Activated T-helper 1 cell treated with Interleukin-2 at 50 U/mL for 16 hours (primary cell): ENCODE data around the gene NRCAM.
"Not testable (repeated sequence)": the region's sequence is repeated elsewhere in the genome, so short reads cannot be mapped to it uniquely, and the experiment has no call there.

Experiments
- DNase-seq: peaks from one replicate; pipeline ENCODE4 v3.0.0-alpha.2; 2020; ENCODE audit warnings: low read depth

The NRCAM gene

DNA sequence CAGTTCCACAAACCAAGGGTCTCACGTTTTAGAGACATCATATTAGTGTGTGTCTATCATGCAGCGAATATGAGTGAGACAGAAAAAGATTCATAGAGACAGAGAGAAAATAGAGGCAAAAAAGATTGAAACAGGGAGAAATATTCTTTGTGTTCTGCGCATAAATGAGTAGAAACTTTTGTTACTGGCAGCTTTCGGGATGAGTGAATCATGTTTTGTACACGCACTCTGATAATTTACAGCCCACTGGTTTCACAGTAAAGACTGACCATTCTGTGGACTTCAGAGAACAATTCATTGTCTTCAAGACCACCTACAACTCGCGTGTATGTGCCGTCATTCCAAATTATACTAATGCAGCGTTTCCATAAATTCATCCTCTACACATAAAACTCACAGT is 60.2 kb downstream of the NRCAM start:
- DNase-seq = no peak

DNA sequence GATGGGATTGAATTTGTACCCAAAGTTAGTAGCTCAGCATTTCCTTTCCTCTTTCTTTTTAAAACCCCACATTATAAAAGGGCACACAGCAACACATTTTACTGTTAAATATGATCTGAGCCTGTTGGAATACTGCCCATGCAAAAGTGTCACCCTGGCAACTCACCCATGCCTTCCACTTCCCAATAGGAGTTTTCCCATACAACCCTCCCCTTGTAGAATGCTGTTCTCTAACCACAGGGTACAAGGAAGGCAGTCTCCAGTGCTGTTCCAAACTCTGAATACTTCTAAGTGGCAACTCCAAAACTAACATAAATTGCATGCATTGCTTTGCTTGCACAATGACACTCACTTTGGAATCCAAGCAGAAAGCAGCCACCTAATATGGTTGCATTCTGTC is 60.8 kb downstream of the NRCAM start:
- DNase-seq = no peak

DNA sequence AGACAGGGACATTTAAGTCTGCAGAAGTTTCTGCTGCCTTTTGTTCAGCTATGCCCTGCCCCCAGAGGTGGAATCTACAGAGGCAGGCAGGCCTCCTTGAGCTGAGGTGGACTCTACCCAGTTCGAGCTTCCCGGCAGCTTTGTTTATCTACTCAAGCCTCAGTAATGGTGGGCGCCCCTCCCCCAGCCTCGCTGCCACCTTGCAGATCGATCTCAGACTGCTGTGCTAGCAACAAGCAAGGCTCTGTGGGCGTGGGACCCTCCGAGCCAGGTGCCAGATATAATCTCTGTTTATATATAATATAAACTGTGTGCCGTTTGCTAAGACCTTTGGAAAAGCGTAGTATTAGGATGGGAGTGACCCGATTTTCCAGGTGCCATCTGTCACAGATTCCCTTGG is 63.1 kb downstream of the NRCAM start:
- not testable (repeated sequence) for DNase-seq

DNA sequence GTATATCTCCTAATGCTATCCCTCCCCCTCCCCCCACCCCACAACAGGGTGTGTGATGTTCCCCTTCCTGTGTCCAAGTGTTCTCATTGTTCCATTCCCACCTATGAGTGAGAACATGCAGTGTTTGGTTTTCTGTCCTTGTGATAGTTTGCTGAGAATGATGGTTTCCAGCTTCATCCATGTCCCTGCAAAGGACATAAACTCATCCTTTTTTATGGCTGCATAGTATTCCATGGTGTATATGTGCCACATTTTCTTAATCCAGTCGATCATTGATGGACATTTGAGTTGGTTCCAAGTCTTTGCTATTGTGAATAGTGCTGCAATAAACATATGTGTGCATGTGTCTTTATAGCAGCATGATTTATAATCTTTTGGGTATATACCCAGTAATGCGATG is 68.5 kb downstream of the NRCAM start:
- not testable (repeated sequence) for DNase-seq

DNA sequence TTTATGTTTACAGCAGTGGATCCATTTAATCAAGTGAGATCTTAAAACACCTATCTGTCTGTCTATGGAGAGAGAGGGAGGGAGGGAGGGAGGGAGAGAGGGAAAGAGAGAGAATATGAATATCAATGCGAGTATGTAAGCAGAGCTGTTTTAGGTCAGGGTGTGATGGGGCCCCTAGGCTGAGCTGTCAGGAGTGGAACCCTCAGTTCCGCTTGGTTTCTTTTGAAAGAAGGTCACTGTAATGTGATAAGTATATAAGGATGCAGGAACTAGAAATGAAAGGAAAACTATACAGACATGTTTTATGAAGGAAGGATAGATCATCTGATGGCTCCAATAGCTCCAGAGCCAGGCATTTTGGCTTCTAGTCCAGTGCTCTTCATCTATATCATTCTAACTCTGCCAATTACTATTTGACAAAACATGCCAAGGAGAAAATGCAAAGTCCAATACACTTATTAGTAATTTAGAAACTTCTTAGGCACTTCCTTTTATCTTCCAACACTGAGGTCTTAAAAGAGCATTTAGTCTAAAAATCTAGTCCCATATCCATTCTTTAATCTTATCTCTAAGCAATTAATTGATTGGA is 70.3 kb downstream of the NRCAM start:
- DNase-seq = no peak

DNA sequence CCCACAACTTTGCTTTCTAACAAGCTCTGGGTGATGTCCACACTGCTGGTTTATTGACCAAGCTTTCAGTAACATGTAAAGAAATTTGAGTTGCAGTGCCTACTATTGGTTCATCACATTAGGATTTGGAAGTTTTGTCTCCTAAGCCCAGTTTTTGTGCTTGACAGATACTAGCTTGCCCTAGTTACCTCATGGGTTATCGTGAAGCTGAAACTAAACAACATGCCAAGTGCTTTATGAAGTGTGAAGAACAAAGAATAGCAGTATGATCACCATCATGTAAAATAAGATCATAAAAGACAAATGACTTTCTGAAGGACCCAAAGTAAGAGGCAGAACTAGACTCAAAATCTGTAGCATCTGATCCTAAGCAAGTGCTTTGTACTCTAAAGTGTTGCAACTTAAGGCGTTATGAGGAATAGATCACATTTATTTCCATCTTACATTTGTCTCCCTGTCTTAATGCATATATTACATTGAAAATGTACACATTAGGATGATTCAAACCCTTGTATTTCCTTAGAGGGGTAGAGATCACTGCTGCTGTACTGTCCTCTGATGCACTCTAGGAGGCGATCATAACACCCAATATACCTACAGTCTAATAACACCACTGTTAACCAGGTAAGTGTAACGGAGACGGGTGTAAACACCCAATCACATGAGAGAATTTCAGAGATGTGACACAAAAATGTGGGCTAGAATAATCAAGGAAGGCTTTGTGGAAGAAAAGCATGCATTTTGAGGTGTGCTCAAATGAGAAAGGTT is 71.3 kb downstream of the NRCAM start:
- DNase-seq = no peak

DNA sequence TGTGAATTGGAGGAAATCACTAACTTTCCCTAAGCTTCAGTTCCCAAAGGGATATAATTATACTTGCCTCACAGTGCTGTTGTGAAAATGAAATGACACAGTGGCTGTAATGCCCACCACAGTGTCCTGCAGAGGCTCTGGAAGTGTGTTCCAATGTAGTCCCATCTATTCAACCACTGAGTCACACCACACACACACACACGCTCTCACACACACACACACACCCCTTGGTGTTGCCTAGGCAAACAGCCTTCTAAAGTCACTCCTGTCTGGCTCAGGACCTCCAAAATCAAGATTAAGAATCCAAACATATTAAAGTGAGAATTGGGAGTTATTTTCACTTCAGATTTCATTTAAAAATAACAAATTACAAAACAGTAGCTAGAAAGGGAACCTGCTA is 73.3 kb downstream of the NRCAM start:
- DNase-seq = no peak

DNA sequence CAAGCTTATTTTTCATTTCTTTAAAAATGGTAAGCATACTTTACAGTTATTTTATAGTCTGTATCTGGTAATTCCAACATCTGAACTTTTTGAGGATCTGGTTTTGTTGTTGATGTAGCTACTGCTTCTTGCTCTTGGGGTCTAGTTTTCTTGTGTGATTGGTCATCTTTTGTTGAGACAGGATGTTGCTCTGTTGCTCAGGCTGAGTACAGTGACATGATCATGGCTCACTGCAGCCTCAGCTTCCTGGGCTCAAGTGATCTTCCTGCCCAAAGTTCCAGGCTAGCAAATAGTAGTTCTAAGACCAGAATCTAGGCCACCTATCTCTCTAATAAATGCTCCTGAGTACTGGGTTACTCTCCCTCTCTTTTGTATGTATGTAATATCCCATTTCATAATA is 75.7 kb downstream of the NRCAM start:
- DNase-seq = no peak

DNA sequence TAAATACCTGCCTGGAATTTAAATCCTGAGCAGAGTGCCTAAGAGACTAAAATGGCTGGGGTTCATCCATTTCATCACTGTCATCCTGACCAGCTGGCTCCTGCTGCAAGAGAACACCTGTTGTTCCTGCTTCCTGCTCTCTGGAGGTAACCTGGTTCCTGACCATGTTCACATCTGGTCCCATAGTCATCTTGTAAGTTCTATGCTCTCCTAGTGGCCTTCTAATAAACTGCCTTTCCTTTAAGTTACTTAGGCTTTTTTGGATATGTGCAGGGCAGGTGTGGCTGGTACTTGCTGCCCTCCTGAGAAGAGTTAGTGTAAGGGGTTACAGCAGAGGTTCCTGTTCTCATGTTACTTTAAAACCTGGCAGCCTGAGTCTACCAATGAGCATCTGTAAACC is 80.0 kb downstream of the NRCAM start:
- DNase-seq = no peak

DNA sequence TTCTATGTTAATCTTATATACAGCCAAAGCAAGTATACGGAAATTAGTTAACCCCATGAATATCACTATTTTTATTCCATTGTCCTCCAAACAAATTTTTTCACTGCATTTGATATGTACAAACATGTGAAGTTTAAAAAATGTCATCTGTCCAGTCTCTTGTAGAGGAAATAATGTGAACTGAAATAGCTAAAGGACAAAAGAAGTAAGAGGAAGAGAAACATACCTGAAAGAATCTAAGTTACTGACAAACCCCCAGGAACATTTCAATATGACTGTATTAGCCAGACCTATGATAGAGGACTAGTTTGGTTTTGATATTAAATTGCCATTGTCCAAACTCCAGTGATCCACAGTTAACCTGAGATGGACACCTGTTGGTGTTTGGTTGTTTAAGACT is 80.6 kb downstream of the NRCAM start:
- no peak for DNase-seq

DNA sequence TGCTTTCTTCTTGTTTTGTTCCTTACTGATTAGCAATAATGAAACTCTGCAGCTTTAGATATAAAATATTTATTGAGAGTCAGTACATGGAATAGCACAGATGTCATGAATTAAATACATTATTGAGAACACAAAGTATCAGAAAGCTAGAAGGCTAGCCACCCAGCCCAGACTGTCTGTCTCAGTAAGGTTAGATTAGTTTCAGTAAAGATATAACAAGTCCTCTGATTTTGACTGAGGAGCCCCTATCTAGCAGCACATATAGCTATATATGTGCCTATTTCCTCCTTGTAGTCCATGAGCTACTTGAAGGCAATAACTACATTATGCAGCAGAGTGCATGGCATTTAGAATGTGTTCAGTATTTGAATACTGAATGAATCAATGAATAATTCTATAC is 81.3 kb downstream of the NRCAM start:
- no peak for DNase-seq

DNA sequence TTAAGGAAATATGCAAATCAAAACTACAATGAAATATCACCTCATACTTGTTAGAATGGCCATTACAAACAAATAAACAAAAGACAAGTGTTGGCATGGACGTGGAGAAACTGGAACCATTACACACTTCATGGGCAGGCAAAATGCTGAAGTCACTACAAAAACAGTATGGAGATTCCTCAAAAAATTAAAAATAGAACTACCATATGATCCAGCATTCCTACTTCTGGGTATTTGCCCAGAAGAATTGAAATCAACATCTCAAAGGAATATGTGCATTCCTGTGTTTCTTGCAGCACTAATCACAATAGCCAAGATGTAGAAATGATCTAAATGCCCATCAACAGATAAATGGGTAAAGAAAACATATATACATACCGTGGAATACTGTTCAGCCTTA is 83.6 kb downstream of the NRCAM start:
- no peak for DNase-seq

DNA sequence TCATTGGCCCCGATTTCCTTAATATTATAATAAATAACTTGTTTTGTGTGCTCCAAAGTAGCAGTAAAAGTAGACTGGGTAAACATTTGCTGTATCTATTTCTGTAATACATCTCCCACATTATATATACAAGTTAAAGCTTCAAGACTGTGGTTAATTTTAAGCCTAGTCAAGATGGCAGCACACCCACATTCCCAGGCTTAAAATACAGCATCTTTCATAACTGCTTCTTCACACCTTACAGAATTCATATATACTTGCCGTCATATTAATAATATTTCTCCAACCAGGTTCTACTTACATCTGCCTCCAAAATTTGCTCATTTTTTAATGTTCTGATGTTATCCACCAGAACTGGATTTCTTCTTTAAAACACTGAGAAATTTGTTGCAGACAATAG is 85.6 kb downstream of the NRCAM start:
- DNase-seq = no peak

DNA sequence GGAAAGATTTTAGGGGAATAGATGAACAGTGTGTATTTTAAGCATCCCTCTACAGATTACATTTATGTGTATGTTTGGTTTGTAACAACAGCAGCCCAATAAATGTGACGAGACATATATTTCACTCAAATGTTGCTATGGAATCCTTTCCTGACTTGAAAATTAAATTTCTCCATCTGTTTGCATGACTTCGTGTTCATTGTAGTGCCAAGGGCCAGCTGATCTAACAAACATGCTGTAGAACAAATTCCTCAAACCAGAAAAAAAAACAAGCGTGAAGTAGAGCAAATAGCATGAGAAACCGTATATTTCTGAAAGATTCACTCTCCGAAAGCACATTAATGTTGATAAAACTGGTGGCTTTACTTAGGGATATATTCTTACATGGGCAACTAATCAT is 87.8 kb downstream of the NRCAM start:
- no peak for DNase-seq

DNA sequence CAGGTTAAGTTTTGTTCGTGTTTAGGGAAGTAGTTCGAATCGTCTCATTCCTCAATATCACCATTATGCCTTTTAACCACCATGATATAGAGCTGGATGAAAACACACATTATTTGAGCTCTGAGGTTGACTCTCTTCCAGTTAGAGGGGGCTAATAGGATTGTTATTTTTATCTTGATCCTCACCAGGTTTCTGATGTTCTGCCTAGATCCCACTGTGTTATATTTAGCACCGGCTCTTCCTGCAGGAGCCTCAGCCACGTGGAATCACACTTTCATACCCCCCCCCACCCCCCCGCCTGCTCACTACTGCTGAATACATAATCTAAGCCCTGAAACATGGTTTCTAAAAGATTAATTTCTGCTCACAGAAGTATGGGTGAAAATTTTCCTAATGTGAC is 88.3 kb downstream of the NRCAM start:
- DNase-seq = no peak

DNA sequence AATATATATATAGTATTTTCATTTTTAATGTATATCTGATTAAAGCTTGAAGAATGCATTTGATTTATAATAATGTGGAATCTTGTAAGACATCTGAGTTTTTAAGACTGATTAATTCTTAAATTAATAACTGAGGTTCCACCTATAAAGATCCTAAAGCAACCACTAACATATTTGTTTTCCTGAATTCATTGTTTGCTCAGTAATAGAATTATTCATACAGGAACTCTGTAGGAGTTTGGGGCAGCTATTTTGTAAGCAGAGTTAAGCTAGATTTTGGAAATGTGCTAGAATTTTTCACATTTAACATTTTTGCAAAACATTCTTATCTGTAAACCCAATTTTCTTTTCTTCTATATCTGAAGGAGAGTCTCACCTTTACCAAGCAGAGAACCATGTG is 88.9 kb downstream of the NRCAM start:
- DNase-seq = no peak

DNA sequence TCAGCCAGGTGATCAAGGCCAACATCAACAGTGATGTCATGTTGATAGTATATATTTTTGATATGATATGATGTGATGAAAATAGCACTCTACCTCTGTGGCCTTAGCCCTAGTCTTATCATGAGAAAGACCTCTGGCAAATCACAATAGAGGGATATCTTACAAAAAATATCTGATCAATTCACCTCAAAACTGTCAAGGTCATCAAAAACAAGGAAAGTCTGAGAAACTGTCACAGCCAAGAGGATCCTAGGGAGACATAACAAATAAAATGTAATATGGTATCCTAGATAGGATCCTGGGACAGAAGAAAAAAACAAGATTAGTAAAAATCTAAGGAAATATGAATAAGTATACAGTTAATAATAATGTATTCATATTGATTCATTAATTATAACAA is 92.6 kb downstream of the NRCAM start:
- DNase-seq = no peak

DNA sequence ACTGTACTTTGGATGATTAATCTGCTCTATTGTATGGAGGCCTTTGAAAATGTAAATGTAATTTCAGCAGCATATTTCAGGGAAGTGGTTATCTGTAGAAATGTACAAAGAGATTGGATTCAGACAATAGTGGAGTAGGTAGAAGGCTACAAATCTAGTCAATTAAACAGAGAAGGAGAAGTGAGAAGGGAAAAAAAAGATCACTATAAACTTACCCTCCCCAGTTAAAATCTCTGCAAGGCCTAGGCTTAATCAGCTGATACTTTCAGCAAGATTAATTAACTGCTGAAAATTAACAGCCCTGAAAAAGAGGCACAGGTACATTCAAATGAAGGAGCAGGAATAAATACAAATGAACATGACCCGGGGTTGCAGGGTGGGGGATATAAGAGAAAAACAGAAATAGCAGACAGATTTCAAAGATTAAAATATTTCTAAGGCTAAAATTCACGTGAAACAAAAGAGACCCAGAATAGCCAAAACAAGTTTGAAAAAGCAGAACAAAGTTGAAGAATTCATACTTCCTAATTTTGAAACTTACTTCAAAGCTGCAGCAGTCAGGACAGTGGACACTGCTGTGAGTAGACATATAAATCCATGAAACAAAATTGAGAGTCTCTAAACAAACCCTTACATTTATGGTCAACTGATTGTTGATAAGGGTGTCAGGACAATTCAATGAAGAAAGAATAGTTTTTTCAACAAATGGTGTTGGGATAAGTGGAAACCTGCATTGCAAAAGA is 96.0 kb downstream of the NRCAM start:
- no peak for DNase-seq

DNA sequence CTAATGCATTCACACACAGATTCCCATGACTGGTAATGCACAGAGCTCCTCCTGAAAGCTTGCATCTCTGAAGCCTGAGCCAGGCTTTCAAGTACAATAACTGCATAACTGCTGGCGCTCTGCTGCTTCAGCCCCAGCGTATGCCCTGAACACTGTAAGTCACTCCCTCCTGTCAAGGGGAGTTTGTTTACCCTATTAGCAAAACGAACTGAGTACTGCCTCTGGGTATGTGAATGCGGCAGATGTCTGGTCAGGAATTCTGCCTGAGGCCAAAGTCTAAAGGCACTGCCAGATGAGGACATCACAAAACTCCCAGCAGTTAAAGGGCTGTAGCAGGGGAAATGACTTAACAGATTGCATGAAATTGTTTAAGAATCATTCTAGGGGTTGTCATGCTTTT is 97.7 kb downstream of the NRCAM start:
- no peak for DNase-seq

DNA sequence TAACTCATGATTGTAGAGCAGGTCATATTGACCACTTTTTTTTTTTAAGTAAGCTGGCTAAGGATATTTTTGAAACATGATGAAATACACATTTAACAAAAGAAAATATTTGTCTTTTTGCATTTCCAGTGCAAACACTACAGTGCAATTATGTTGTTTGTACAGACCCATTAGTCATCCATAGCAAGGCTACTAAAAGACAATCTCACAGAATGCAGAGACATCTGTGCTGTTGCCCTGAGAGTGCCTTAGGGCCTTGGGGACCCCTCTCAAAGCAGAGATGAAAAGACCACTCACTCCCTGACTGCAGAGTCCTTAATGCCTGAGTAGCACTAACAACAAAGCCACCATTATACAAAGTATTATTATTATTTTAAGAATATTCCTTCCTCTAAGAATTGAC is 104.5 kb downstream of the NRCAM start:
- DNase-seq = no peak

DNA sequence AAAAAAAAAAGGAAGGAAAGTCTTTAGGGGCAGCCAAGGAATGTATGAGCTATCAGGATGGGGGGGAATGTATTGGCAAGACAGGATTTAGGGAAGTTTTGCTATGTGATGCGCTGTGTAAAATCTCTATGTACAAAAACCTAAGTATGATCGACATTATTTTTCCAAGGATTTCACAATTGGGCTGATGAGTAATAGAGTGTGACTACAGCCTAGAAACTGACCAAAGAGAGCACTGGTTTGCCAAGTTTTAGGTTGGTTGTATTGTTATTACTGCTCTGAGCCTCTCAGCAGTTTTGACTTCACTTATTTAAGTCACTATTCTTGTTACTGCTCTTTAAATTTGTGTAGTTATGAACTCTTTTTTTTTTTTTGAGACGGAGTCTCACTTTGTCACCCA is 107.3 kb downstream of the NRCAM start:
- DNase-seq = no peak

DNA sequence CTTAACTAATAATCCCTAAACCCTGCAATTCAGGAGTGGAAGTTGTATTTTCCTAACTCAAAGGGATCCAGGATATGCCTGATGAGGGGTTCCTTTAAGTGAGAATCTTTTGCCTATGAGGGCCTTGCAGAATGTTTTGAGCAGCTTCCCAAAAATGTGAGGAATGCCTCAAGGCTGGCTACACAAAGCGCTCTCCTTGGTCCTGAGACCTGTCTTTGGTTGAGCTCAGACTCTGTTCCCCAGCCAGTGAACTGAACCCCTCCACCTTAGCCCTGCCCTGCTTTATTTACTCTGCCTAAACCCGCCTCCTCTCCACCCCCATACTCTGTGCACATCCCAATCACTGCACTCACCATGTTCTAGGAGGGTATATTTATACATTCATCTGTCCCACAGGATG is 108.6 kb downstream of the NRCAM start:
- no peak for DNase-seq

DNA sequence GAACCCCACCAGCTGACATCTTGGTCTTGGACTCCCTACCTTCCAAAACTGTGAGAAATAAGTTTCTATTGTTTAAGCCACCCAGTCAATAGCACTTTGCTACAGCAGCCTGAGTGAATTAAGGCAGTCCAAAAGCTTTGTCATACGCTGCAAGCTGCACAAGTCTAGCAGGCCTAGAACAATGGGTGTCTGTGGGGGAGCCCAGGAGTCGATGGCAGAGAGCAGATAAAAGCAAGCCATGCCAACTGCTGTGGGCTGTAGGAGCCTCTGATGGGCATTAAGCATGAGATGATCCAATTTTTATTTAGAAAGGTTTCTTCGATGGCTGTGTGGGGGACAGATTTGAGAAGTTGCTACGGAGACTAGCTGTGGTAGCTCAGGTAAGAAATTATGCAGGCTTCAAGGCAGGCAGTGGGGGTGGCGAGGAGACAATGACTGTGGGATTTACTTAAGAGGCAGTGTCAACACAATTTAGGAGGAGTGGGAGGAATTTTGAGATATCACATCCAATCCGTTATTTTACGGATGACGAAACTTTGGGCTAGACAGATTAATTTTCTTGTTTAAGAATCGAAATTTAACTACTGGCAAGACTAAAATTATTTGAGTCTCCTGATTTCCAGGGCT is 110.4 kb downstream of the NRCAM start:
- DNase-seq = no peak
